H9 (cell line): ENCODE measurements around the gene FAM9C. TPM values are rescaled to one million over a fixed set of nuclear protein-coding genes. Genes with fewer than 3 reads are reported as not detected.

ENCODE experiments used
- DNase-seq: peaks from one replicate; pipeline ENCODE4 v3.0.0-alpha.2; 2017
- H2AFZ ChIP-seq: one replicate; pipeline ENCODE4 v1.6.1; 2013; ENCODE audit warnings: mild to moderate bottlenecking, low read length, control low read depth, moderate library complexity
- H2AK5ac ChIP-seq: 2 replicates; pipeline ENCODE4 v1.6.1; 2013; ENCODE audit warnings: low read length, control low read depth, mixed read lengths; ENCODE audit not compliant: insufficient read length
- H2BK120ac ChIP-seq: one replicate; pipeline ENCODE4 v1.6.1; 2013; ENCODE audit warnings: low read depth, mild to moderate bottlenecking, low read length, control low read depth, inconsistent platforms; ENCODE audit not compliant: poor library complexity, severe bottlenecking
- H2BK12ac ChIP-seq: 2 replicates; pipeline ENCODE4 v1.6.1; 2013; ENCODE audit warnings: low read length, control low read depth, mixed read lengths, low read depth; ENCODE audit not compliant: insufficient read length
- H2BK15ac ChIP-seq: 2 replicates; pipeline ENCODE4 v1.6.1; 2013; ENCODE audit warnings: low read depth, low read length, control low read depth
- H2BK20ac ChIP-seq: one replicate; pipeline ENCODE4 v1.6.1; 2013; ENCODE audit warnings: low read depth, mild to moderate bottlenecking, low read length, control low read depth, inconsistent platforms; ENCODE audit not compliant: poor library complexity, severe bottlenecking
- H2BK5ac ChIP-seq: 2 replicates; pipeline ENCODE4 v1.6.1; 2013; ENCODE audit warnings: low read length, control low read depth, mixed read lengths; ENCODE audit not compliant: insufficient read length
- H3K14ac ChIP-seq: 2 replicates; pipeline ENCODE4 v1.6.1; 2013; ENCODE audit warnings: low read length, control low read depth; ENCODE audit not compliant: insufficient read depth
- H3K18ac ChIP-seq: 2 replicates; pipeline ENCODE4 v1.6.1; 2013; ENCODE audit warnings: low read depth, mild to moderate bottlenecking, mixed read lengths, low read length, control low read depth; ENCODE audit not compliant: insufficient read length
- H3K23ac ChIP-seq: 2 replicates; pipeline ENCODE4 v1.6.1; 2013; ENCODE audit warnings: low read length, control low read depth, mixed read lengths, low read depth; ENCODE audit not compliant: insufficient read length
- H3K23me2 ChIP-seq: 2 replicates; pipeline ENCODE4 v1.6.1; 2013; ENCODE audit warnings: low read depth, mild to moderate bottlenecking, mixed read lengths, low read length, control low read depth; ENCODE audit not compliant: insufficient read length, poor library complexity, severe bottlenecking
- H3K27ac ChIP-seq: 2 replicates; pipeline ENCODE4 v1.5.1; 2013; ENCODE audit warnings: low read length, control low read depth, mixed read lengths, low read depth; ENCODE audit not compliant: insufficient read length
- H3K27me3 ChIP-seq: 2 replicates; pipeline ENCODE4 v1.6.1; 2013; ENCODE audit warnings: low read length, control low read depth, inconsistent platforms; ENCODE audit not compliant: insufficient read depth
- H3K4ac ChIP-seq: 2 replicates; pipeline ENCODE4 v1.6.1; 2013; ENCODE audit warnings: low read depth, mild to moderate bottlenecking, control low read depth, inconsistent platforms, low read length, moderate library complexity
- H3K4me1 ChIP-seq: 2 replicates; pipeline ENCODE4 v1.6.1; 2013; ENCODE audit warnings: low read length, control low read depth, inconsistent platforms; ENCODE audit not compliant: insufficient read depth
- H3K4me2 ChIP-seq: 2 replicates; pipeline ENCODE4 v1.6.1; 2013; ENCODE audit warnings: low read length, control low read depth, mixed read lengths; ENCODE audit not compliant: insufficient read length, insufficient read depth
- H3K56ac ChIP-seq: 2 replicates; pipeline ENCODE4 v1.6.1; 2013; ENCODE audit warnings: low read depth, mild to moderate bottlenecking, mixed read lengths, low read length, control low read depth; ENCODE audit not compliant: insufficient read length
- H3K79me1 ChIP-seq: 2 replicates; pipeline ENCODE4 v1.6.1; 2013; ENCODE audit warnings: low read depth, mild to moderate bottlenecking, moderate library complexity, low read length, control low read depth, inconsistent platforms; ENCODE audit not compliant: insufficient read depth, poor library complexity, severe bottlenecking
- H3K79me2 ChIP-seq: 2 replicates; pipeline ENCODE4 v1.6.1; 2013; ENCODE audit warnings: low read length, control low read depth, inconsistent platforms; ENCODE audit not compliant: insufficient read depth
- H3K9ac ChIP-seq: 2 replicates; pipeline ENCODE4 v1.6.1; 2013; ENCODE audit warnings: low read length, control low read depth, mixed read lengths; ENCODE audit not compliant: insufficient read length; ENCODE audit errors: extremely low read depth
- H3K9me3 ChIP-seq: one replicate; pipeline ENCODE4 v1.6.1; 2013; ENCODE audit warnings: low read depth, low read length, inconsistent platforms; ENCODE audit not compliant: control insufficient read depth
- H3T11ph ChIP-seq: one replicate; pipeline ENCODE4 v1.6.1; 2013; ENCODE audit warnings: mild to moderate bottlenecking, low read length, control low read depth, inconsistent platforms
- H4K20me1 ChIP-seq: one replicate; pipeline ENCODE4 v1.6.1; 2013; ENCODE audit not compliant: control insufficient read depth, insufficient read length, insufficient read depth
- H4K5ac ChIP-seq: 2 replicates; pipeline ENCODE4 v1.6.1; 2013; ENCODE audit warnings: low read depth, mild to moderate bottlenecking, mixed read lengths, low read length, control low read depth; ENCODE audit not compliant: insufficient read length
- H4K8ac ChIP-seq: replicated peaks from 2 replicates; pipeline ENCODE4 v1.6.1; 2013; ENCODE audit warnings: low read length, control low read depth, mixed read lengths, low read depth; ENCODE audit not compliant: insufficient read length
- H4K91ac ChIP-seq: 2 replicates; pipeline ENCODE4 v1.6.1; 2013; ENCODE audit warnings: low read depth, mild to moderate bottlenecking, moderate library complexity, mixed read lengths, low read length, control low read depth; ENCODE audit not compliant: insufficient read length
- H3K27ac Mint-ChIP-seq, 3 experiments: 2 replicates in 2 of 3; 3 replicates in 1 of 3; pipeline ENCODE4 v1.8.0; 2020 to 2021; ENCODE audit warnings: mixed read lengths in 3 of 3, mild to moderate bottlenecking in 1 of 3, moderate library complexity in 1 of 3
- H3K27me3 Mint-ChIP-seq: 2 replicates; pipeline ENCODE4 v1.8.0; 2021; ENCODE audit warnings: low read depth, mild to moderate bottlenecking, moderate library complexity, mixed read lengths
- H3K36me3 Mint-ChIP-seq, 3 experiments: 2 replicates in 2 of 3; 3 replicates in 1 of 3; pipeline ENCODE4 v1.8.0; 2020 to 2021; ENCODE audit warnings: low read depth in 3 of 3, mixed read lengths in 3 of 3; ENCODE audit not compliant: insufficient read depth in 1 of 3
- H3K4me1 Mint-ChIP-seq, 2 experiments: 2 replicates each; pipeline ENCODE4 v1.8.0; 2020; ENCODE audit warnings: mixed read lengths in 2 of 2
- H3K4me3 Mint-ChIP-seq, 2 experiments: 2 replicates in 1 of 2; 3 replicates in 1 of 2; pipeline ENCODE4 v1.8.0; 2020 to 2021; ENCODE audit warnings: mild to moderate bottlenecking in 2 of 2, mixed read lengths in 2 of 2, moderate library complexity in 1 of 2
- H3K9me3 Mint-ChIP-seq, 2 experiments: 2 replicates in 1 of 2; 3 replicates in 1 of 2; pipeline ENCODE4 v1.8.0; 2020; ENCODE audit warnings: mild to moderate bottlenecking in 2 of 2, mixed read lengths in 2 of 2, moderate library complexity in 1 of 2
- CTCF ChIP-seq: fragments of 200-600 bp; sonication (generic); conservative IDR thresholded peaks from 3 replicates; pipeline ENCODE4 v1.8.0; 2021; ENCODE audit warnings: antibody characterized with exemption, mild to moderate bottlenecking
- WGBS: extraction: QIAGEN DNeasy Blood & Tissue Kit; methylation state at CpG from one replicate; pipeline ENCODE4 v1.1.7; 2013; ENCODE audit warnings: missing lambda C conversion rate, low lambda C conversion rate, mixed read lengths; ENCODE audit not compliant: insufficient read length; ENCODE audit errors: extremely low coverage; 5-methylcytosine and 5-hydroxymethylcytosine counted together
- total RNA-seq: library from RNA; stranded (reverse); gene quantifications from 2 replicates; pipeline ENCODE4 v1.2.1, GENCODE V29; 2021

The FAM9C gene
- total RNA-seq, 1 experiment from 2014 or later: not detected

GRCh38 chrX:13047759-13048158, 3.3 kb upstream of the FAM9C start:
- Mint-ChIP-seq H3K27ac (no peak overlapping the region), H3K4me3 (no peak overlapping the region), H3K9me3 (peaks cover 50 to 59% of the 10 kb centered on the region in 2 experiments), H3K4me1 (peaks cover 0 to 7% of the 10 kb centered on the region in 2 experiments; a peak in 2 of 4 replicates), H3K36me3 (peaks cover 3 to 18% (median 10%) of the 10 kb centered on the region in 3 experiments), H3K27me3 (no peaks in the 10 kb centered on the region)
- Histone ChIP-seq H2BK20ac (no peak overlapping the region), H3K23me2 (no peaks in the 10 kb centered on the region), H3K4ac (no peak overlapping the region), H3K79me2 (no peaks in the 10 kb centered on the region), H4K20me1 (no peaks in the 10 kb centered on the region), H3K27ac (no peak overlapping the region), H3K56ac (no peak overlapping the region), H3K9ac (no peak overlapping the region), H2AFZ (no peak overlapping the region), H3K27me3 (no peaks in the 10 kb centered on the region), H3K18ac (no peak overlapping the region), H3K23ac (no peak overlapping the region), H4K91ac (no peak overlapping the region), H3K9me3 (peaks cover 5% of the 10 kb centered on the region), H2BK15ac (no peak overlapping the region), H3K14ac (no peak overlapping the region), H2BK5ac (no peak overlapping the region), H2AK5ac (no peak overlapping the region), H4K8ac (no peak overlapping the region), H2BK12ac (no peak overlapping the region), H2BK120ac (no peak overlapping the region), H3K4me2 (no peak overlapping the region), H3K4me1 (no peaks in the 10 kb centered on the region), H3K79me1 (no peaks in the 10 kb centered on the region), H3T11ph (no peak overlapping the region), H4K5ac (no peak overlapping the region)
- WGBS: no CpG with 5 or more reads among the region's 3 CpGs
- DNase-seq: no peak
- no peak for TF ChIP-seq CTCF
